ENCODE data around the gene ASCL2.
A peak's percentile ranks its signal among the peaks of the same experiment; 100 is the strongest.

ASCL2 gene

DNA sequence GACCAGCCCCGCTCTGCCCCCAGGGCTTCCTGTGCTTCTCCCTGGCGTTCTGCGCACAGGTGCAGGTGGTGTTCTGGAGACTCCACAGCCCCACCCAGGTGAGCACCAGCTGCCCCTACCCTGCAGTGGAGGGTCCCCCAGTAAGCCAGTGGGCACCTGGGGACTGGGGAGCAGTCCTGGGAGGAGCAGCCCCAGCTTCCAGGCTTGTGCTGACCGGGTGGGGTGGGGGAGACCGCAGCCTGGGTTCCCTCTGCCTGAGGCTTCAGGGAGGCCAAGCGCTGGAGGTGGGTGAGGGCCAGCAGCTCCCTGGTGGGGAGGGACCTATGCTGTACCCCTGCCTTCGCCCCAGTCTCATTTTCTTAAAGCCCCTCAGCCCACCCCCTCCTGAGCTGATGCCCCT, 38.3 kb upstream of the ASCL2 start:
- no peak for DNase-seq

DNA sequence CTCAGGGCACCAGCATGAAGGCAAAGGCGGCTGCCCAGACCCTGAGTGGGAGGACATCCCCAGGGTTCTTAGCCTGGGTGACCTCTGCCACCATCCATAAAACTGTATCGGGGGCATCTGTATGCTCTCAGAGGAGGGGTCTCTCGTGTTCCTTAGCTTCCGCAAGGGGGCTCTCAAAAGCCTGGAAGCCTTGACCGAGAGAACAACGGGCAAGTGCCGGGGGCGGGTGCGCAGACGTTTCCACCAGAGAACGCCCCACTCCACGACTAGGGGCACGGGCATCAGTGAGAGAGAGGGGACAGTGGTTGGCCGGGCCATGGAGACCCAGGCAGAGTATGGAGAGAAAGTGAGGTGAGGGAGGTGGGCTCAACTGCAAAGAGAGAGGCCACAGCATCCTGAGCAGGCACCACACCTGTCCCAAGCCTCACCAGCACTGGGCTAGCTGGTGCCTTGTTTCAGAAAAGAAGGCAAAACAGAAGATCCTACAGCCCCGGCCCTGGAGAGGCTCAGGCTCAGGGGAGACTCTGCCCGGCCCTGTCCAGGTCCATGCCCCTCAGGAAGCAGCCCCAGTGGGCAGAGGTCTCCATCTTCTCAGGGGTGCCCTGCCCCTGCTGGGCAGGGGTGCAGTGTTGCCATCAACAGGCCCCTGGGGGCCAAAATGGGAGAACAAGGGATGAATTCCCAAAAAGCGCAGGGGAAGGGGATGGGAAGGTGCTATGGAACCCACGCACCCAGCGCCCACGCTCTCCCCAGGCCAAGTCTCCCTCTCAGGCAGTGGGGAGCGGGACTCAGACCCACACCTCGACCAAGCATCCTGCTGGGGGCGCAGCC, 37.3 kb upstream of the ASCL2 start:
- no peak for DNase-seq

DNA sequence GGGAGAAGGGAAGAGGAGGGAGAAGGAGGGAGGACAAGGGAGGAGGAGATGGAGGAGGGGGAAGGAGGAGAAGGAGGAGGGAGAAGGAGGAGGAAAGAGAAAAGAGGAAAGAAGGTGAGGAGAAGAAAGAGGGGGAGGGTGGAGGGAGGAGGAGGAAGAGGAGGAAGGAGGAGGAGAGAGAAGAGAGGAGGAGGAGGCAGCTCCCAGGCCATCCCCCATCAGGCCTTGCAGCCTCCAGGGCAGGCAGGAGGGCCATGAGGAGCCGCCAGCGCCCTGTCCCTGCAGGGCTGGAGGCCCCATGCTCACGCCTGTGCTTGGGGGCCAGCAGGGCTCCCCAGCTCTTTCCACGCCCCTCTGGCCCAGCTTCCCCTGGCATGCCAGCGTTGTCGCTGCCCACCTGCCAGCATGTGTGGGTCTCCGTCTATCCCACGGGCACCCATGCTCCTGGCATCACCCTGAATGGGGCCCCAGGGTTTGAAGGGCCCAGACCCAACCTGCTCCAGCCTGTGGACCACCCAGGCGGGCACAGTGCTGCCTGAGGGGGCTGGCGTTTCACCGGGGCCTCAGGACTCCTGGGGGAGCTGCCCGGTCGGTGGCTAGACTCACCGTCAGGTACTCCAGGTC, 36.6 kb upstream of the ASCL2 start:
- DNase-seq: no peak

DNA sequence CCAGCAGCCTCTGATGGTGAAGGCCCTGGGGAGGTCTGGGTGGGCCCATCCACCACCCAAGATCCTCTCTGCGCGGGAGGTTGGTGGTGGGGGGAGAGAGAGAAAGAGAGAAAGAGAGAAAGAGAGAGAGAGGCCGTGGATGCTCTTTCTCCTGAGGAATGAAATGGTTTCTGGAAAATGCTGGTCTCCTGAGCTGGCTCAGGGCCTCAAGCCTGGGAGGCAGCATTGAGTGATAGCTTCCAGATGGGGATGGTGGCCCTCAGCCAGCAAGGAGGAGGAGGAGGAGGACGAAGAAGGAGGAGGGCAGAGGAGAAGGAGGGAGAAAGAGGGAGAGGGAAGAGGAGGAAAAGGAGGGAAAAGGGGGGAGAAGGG, 36.0 kb upstream of the ASCL2 start:
- DNase-seq: no peak

DNA sequence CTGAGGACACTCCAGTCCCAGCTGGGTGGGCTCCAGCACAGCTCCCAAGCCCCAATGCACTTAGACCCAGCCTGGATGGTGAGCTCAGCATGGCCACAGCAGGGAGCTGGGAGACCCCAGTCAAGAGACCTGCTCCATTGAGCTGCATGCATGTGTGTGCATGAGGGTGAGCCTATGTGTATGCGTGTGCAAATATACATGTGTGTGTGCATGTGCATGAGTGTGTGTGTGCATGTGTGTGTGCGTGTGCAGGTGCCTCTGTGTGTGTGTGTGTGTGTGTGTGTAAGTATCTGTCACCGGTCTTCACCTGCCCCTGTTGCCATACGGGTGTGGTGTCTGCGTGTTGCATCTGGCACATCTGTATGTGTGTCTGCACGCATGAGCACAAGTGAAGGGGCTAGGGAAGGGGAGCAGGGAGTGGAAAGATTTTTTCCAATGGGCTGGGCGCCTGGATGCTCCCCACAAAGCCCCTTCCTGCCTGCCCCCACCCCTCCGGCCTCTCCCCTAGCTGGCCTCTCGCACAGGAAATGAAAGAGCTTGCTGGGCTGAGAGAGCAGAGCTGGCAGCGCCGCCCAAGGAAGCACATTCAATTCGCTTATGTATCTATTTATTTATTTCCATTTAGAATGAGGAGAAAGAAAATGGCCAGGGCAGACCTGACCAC, 35.5 kb upstream of the ASCL2 start:
- DNase-seq: no peak

DNA sequence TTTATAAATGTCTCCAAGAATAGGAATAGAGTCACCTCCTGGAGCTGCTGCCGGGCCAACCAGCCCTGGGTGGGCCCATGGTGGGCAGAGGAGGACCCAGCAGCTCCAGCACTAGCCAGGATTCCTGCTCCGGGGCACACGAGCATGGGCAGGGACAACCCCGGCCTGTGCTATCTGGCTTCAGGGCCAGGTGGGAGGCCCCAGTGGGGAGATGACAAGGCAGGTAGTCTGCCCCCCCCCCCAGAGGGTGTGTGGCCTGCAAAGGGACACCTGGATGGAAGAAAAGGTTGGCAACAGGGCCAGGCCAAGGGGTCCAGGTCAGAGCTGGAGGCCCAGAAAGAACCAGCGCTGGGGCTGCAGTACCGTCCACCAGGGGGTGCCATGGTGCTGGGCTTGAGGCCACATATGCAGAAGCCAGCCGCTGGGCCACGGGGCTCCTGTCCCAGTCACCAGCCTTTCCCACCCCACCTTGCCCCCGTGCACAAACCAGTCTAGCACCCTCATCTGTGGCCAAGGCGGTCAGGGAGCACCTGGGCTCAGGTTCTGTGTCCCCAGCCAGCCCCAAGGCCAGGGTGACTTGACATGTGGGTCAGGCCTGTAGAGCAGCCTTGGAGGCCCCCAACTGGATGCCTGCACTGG, 34.9 kb upstream of the ASCL2 start:
- peak; percentile 71 to 85 for DNase-seq

DNA sequence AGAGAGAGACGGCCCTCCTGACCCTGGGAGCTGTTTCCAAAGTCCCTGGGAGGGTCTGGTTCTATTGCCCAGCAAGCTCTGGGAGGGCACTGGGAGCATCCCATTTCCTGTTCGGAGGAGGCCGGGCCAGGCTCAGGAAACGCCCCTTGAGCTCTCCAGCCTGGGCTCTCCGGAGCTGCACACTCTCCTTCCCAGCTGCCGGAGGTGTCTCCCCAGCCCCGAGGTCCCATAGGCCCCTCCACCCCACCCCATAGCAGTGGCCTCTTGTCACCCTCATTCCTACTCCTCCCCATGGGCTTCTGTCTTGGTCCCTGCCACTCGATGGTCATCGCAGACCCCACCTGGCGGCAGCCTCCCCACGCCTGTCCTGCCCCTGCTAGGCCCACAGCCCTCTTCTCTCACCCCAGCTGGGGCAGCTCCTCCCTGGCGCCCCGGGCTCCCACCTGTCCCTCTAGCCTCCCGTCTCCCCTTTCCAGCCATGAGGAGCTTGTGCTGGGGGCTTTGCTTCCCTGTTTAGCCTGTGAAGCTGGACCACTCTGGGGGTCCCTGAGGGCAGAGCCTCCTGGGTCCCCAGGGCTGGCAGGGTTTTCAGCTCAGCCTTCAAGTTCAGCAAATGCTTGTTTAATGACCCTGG, 34.2 kb upstream of the ASCL2 start:
- no peak for DNase-seq

DNA sequence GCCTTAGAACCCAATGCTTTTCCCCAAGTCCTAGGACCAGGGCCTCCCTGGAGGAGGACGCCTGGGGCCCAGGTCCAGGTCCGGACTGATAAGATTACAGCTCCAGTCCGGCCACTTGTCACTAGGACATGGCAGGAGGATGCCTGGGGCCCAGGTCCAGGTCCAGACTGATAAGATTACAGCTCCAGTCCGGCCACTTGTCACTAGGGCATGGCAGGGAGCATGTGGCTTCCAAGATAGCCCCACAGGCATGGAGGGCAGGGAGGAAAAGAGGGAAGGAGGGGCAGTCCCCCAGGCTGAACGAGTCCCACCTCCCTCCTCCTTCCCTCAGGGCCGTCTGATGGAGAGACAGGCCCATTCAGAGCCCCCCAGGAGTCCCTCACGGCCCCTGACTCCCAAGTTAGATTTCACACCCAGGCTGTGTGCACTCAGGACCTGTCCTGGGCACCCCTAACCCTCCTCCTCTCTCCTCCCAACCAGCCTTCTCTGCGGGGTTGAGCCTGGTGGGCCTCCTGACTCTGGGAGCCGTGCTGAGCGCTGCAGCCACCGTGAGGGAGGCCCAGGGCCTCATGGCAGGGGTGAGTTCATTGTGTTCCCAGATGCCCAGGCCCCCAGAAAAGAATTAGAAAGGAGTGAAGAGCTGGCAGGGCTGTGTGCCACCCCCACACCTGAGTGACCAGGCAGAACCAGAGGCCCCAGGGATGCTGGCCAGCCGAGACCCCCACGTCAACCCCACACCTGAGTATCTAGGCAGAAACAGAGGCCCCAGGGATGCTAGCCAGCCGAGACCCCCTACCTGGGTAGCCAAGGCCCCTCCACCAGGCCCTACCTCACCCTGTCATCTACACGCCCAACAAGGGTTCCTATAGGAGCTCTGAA, 33.5 kb upstream of the ASCL2 start:
- DNase-seq: no peak

DNA sequence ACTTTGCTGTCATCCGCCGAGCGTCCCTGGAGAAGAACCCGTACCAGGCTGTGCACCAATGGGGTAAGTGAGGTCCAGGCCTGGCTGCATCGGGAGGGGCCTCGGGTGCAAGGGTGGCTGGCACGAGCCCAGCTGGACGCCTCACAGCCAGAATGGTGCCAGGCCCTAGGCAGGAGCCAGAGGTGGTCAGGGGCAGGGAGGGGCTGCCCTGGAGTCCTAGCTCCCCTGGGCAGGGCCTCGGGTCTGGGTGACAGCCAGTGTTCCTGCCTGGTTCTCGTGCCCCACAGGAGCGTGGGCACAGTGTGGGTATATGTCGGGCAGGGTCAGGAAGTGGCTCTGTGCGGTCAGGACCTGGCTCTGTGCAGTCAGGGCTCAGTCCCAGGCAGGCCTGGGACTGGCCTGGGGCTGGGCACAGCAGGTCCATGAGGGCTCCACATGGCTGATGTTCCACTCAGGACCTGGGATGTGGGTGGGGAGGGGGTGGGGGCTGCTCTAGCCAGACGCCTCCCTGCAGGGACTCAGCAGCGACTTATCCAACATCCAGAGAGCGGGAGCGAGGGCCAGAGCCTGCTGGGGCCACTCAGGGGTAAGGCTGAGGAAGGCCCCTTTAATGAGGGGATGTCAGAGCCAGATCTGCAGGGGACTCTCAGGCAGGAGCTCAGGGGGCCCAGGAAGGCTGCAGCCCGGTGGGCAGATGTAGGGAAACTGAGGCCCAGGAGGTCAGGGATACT, 32.7 kb upstream of the ASCL2 start:
- no peak for DNase-seq

DNA sequence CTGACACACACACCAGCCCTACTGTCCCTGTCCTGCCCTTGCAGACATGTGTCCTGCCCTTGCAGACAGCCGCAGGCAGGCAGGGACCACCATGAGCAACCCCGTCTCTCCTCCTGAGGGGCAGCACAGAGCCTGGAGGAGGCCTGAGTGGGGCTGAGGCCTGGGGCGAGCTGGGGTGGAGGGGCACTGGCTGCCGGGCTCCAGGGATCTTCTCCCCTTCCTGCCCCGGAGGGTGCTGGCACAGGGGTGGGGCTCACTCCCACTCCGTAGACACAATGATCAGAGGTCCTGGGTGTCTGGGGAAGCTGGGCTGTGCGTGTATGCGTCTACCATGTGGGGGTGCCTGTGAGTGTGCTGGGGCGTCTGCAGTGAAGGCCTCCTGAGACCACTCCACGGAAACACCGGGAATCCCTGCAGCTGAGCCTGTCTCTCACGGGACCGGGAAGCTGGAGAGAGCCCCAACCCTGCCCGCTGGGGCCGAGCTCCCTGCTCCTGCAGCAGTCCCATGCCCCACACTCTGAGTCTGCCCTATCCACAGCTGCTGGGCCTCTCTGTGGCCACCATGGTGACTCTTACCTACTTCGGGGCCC, 32.0 kb upstream of the ASCL2 start:
- DNase-seq: no peak

DNA sequence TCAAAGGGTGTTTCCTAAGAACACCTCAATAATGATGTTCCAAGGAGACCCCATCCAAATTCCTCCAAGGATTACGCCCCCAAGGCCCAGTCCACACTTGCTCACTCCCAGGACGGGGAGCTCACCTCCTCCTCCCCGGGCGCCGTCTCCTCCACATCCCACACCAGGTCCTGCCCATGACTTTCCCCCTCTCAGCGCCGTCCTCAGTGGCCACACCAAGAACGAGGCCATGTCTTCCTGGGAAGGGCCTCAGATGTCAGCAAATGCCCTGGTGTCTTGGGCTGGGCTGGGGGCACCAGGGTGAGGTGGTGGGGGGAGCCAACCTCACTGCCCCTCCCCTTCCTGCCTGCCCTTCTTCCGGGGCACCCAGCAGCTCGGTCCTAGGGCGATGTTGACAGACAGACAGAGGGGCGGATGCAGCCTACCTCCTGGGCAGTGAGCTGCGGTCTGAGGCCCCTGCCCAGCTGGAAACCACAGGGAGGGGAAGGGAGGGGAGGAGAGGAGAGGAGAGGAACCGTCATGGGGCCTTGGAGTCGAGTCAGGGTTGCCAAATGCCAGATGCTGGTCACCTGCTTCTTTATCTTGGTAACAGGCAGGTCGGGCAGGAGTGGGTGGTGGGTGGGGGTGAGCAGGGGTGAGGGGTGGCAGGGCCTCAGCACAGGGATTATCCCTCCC, 31.4 kb upstream of the ASCL2 start, which contains the start of the genes C11orf21 and TSPAN32:
C11orf21 (minus strand) TSS at position 288 of the 675 bp plus-strand sequence; CDS start at position 178, 110 bp downstream.
TSPAN32 (plus strand) TSS at position 383 of the 675 bp plus-strand sequence; CDS start at position 520, 137 bp downstream.
- peak; percentile 37 to 43 for DNase-seq

DNA sequence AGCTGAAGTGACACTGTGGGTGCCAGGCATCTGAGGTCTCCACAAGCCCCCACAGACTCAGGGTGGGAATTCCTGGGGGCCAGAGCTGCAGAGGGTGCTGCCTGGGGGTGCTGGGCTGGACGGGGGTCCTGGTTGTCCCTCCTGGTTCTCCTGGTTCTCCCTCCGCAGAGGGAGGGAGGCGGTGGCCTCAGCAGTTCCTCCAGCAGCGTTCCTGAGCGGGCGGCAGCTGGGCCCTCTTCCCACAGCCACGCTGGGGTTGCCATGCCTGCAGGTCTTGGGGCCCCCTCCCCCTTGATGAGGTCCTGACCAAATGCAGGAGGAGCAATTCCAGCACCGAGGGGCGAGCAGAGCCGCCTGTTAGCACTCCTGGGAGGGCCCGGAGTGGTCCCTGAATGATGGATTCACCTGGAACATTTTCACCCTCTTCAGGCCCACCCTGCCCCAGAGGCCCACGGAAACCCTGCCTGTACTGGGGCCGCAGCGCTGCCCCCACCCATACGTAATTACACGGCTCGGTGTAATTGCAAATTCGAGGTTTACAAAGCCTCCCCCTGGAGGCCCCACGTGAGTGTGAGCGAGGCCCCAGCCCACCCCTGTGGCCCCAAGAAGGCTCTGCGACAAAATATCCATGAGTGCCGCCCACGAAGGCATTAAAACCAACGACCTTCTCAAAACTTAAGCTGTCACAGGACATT, 30.7 kb upstream of the ASCL2 start:
- no peak for DNase-seq

DNA sequence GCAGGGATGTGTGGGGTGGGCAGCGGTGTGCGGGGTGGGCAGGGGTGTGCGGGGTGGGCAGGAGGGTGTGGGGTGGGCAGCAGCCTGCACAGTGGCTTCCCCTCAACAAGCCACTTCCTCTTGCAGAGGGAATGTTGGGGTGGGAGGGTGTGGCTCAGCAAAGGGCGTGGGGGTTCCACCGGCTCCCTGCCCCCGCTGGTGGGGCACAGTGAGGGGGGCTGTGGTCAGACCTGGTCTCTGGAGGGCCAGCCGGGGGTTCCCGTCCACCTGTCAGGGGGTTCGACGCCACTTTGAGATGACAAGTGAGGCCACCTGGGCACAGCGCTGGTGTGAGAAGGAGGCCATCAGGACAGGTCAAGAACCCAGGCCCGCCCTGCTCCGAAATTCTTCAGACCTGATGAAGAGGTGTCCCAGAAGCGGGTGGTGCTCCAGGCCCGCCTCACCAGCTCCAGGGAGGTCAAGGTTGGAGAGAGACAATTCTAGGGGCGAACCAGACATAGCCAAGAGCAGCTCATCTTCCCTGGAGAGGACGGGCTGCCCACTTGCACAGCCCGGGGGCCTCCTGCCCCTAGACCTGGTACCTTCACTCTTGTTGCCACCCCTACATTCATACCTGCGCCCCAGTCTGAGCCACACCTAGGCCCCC, 30.0 kb upstream of the ASCL2 start:
- DNase-seq: no peak

DNA sequence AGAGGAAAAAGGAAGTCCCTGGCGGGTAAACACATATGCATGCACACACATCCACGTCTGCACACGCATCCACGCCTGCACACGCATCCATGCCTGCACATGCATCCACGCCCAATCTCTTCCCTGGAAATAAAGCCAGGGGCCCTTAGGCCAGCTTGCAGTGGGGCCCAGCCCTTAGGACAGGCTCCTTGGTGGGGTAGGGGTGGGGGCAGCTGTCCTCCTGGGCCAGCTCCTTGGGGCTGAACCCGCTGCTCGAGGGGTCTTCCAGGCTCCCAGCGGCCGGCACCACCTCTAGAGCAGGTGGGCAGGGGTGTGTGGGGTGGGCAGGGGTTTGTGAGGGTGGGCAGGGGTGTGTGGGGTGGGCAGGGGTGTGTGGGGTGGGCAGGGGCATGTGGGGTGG, 29.4 kb upstream of the ASCL2 start:
- no peak for DNase-seq

DNA sequence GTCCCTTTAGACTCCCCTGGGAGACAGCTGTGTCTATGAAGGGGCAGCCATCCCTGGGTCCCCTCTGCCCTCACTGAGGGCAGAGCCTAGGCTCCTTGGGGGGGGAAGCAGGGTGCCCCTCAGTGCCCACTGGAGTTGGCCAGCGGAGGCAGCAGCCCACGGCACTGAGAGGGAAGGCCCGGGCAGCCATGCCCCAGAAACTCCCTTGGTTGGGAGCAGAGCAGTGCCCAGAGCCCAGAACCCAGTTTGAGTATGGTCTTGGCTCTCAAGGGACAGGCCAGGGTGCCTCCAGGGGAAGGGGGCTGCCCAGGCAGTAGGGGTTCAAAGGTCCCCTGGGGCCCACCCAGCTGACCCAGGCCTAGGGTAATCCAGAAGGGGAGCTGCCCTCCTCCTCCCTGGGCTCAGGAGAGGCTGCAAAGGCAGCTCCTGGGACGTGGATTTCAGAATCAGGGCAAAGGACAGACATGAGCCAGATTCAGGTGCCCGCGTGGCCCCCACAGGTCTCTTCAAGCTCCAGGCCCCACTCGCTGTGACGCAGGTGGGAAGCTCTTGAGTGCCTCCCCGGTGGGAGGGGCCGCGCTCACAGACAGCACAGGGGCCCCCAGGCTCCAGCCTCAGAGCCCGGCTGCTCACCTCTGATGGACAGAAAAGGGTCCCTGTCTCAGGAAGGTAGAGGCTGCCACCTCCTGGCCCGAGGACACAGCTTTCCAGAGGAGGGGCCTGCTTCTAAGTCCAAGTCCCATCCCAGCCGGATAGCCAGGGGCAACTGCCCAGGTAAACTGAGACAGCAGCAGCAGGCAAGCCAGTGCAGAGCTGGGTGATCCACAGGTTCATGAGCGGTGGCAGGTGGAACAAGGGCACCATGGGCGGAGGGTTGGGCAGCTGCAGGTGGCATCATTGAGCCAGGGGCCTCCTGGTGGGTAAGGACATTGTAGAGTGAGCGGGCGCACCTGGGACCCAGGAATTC, 28.7 kb upstream of the ASCL2 start:
- peak in 1 of 2 experiments; percentile 17 for DNase-seq

DNA sequence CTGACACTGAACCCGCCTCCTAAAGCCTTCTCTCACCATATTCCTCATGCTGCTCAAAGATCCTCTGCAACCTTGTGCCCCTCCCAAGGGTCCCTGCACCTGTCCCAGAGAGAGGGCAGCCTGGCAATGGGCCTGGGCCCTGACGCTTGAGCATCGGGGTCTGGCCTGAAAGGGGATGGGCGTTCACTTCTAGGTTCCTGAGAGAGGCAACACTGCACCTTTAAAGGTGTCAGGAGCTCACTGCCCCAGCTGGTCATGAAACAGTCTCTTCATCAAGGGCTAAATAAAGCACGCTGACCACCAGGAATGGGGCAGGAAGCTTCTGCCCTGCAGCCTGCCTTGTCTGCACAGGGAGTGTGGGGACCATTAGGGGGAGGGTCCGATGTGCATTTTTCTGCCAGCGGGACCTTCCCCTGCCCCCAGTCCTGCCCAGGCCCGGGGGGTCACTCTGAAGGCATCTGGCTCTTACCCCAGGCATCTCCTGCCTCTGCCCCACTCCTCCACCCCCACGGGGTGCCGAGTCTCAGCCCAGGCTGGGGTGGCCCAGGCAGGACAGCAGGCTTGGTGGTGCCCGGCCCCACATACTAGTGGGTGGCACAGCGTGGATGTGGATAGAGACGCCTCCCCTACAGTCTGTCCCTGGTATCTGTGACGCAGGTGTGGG, 27.9 kb upstream of the ASCL2 start:
- peak in 1 of 2 experiments; percentile 1 for DNase-seq

DNA sequence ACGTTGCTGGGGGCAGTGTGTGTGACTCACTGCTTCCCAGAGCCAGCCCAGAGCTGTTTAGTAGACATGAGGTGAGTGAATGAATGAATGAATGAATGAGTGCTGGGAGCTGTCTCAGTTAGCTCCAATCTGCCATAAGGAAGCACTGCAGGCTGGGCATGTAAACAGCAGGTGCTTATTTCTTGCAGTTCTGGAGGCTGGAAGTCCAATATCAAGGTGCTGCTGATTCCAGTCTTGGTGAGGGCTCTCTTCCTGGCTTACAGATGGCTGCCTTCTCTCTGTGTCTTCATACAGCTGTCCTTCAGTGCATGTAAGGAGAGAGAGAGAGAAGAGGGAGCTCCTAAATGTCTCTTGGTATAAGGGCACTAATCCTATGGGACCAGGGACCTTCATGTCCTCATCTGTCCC, 27.2 kb upstream of the ASCL2 start:
- peak in 1 of 2 experiments; percentile 0 for DNase-seq
